ENCODE data around the gene FAM107B.

GRCh38 chr10:14757394-14757793 lies 17.3 kb downstream of the FAM107B start:
- TF ChIP-seq CTCF (conservative IDR thresholded peaks at IDR 0.05; ENCODE audit: low read depth, low read length), result no peak
- no peak for TF ChIP-seq EZH2 (IDR thresholded peaks at IDR 0.05; ENCODE audit: borderline replicate concordance, low read depth, low read length, poor library complexity, severe bottlenecking)
